ENCODE data around the gene ANKS3.

ANKS3 gene

DNA sequence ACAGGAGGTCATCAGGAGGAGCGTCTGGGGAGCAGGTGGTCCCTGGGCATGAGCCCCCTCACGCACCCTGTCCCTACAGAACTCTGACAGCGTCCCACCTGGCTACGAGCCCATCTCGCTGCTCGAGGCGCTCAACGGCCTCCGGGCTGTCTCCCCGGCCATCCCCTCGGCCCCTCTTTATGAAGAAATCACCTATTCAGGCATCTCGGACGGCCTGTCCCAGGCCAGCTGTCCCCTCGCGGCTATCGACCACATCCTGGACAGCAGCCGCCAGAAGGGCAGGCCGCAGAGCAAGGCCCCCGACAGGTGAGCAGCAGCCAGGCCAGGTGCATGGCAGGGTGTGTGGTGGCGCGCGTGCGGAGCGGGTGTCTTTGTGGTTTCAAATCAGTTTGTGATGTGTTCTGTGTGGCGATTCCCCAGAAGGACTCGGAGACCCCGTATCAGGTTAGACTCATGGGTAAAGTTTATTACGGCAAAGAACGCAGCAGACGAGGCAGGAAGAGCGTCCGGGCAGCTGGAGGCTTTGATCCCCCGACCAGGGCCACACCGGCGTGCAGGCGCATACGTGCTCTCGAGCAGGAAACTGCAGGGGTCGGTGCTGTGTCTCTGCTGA, 52.5 kb downstream of the ANKS3 start:
- H3K4me3 ChIP-seq (ENCODE audit: insufficient read depth, low read length, poor library complexity, severe bottlenecking), result no peak overlapping the region
- no peaks in the 10 kb centered on the region for H3F3A ChIP-seq (ENCODE audit: insufficient read depth)
- H4K20me1 ChIP-seq (ENCODE audit: low read depth, low read length), result no peaks in the 10 kb centered on the region
- H3K36me3 ChIP-seq (ENCODE audit: low read length), result no peaks in the 10 kb centered on the region
- H3K27ac ChIP-seq (ENCODE audit: low read depth, low read length), result no peak overlapping the region
- no peaks in the 10 kb centered on the region for H3K79me2 ChIP-seq (ENCODE audit: insufficient read depth, low read length)
- no peak overlapping the region for H3K4me2 ChIP-seq (ENCODE audit: low read depth, low read length, poor library complexity, severe bottlenecking)
- H2AFZ ChIP-seq (ENCODE audit: low read depth, low read length, severe bottlenecking), result no peak overlapping the region
- H3K9me3 ChIP-seq (ENCODE audit: insufficient read depth, low read length), result no peaks in the 10 kb centered on the region
- H3K9me2 ChIP-seq (replicated peaks; ENCODE audit: insufficient read depth, low read length), result no peaks in the 10 kb centered on the region
- no peak overlapping the region for H3K9ac ChIP-seq (ENCODE audit: low read length)
- no peak for TF ChIP-seq EZH2phosphoT487 (conservative IDR thresholded peaks at IDR 0.05; ENCODE audit: low read length)
- TF ChIP-seq, protein P1, sequence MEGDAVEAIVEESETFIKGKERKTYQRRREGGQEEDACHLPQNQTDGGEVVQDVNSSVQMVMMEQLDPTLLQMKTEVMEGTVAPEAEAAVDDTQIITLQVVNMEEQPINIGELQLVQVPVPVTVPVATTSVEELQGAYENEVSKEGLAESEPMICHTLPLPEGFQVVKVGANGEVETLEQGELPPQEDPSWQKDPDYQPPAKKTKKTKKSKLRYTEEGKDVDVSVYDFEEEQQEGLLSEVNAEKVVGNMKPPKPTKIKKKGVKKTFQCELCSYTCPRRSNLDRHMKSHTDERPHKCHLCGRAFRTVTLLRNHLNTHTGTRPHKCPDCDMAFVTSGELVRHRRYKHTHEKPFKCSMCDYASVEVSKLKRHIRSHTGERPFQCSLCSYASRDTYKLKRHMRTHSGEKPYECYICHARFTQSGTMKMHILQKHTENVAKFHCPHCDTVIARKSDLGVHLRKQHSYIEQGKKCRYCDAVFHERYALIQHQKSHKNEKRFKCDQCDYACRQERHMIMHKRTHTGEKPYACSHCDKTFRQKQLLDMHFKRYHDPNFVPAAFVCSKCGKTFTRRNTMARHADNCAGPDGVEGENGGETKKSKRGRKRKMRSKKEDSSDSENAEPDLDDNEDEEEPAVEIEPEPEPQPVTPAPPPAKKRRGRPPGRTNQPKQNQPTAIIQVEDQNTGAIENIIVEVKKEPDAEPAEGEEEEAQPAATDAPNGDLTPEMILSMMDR (IDR thresholded peaks at IDR 0.05; ENCODE audit: insufficient read depth, low read length, poor library complexity, severe bottlenecking), result no peak
- H3K27me3 ChIP-seq (ENCODE audit: low read length), result no peaks in the 10 kb centered on the region

GRCh38 chr16:4680673-4681470, 53.2 kb downstream of the ANKS3 start:
- TF ChIP-seq, protein P1 (IDR thresholded peaks at IDR 0.05; ENCODE audit: insufficient read depth, low read length, poor library complexity, severe bottlenecking), result no peak
- no peak for TF ChIP-seq EZH2phosphoT487 (conservative IDR thresholded peaks at IDR 0.05; ENCODE audit: low read length)
- Histone ChIP-seq H2AFZ (ENCODE audit: low read depth, low read length, severe bottlenecking) (no peak overlapping the region), H3K27me3 (ENCODE audit: low read length) (no peaks in the 10 kb centered on the region), H3K27ac (ENCODE audit: low read depth, low read length) (no peak overlapping the region), H3F3A (ENCODE audit: insufficient read depth) (no peaks in the 10 kb centered on the region), H3K79me2 (ENCODE audit: insufficient read depth, low read length) (no peaks in the 10 kb centered on the region), H3K4me2 (ENCODE audit: low read depth, low read length, poor library complexity, severe bottlenecking) (no peak overlapping the region), H3K36me3 (ENCODE audit: low read length) (no peaks in the 10 kb centered on the region), H3K9ac (ENCODE audit: low read length) (no peak overlapping the region), H3K9me3 (ENCODE audit: insufficient read depth, low read length) (no peaks in the 10 kb centered on the region), H3K4me3 (ENCODE audit: insufficient read depth, low read length, poor library complexity, severe bottlenecking) (no peak overlapping the region), H3K9me2 (replicated peaks; ENCODE audit: insufficient read depth, low read length) (no peaks in the 10 kb centered on the region), H4K20me1 (ENCODE audit: low read depth, low read length) (no peaks in the 10 kb centered on the region)

DNA sequence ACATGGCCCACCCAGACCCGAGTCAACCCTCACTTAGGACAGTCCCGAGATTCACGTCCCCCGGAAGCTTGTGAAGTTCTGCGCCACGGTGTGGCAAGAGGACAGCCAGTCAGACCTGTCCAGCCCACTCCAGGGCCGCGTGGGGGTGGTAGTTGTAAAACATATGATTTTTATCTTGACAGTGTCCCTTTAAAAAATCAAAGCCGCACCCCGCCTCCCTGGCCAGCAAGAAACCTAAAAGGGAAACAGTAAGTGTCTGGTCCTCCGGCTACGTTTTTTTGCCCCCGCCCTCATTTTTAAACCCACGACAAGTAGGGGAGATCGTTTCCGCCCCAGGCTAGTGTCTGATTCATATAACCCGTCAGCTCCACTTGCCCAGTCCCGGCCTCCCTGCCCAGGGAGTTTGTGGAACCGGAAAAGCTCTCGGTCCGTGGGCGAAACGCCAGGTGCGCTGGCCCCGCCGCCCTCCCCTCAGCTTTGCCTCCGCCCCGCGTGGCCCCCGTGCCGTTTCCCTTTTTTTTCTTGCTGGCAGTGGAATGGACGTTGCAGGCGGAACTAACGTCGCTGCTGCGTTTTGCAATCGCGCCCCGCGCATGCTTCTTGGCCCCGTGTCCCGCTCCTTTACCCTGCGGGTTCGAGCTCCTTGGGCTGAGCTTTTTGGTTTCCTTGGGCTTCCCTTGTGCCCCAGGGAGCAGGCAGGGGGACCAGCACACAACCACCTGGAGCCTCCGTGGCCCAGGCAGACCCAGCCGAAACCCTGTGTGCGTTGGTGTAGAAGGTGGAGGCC, 54.0 kb downstream of the ANKS3 start:
- no peak overlapping the region for H3K9ac ChIP-seq (ENCODE audit: low read length)
- no peaks in the 10 kb centered on the region for H3K9me2 ChIP-seq (replicated peaks; ENCODE audit: insufficient read depth, low read length)
- H2AFZ ChIP-seq (ENCODE audit: low read depth, low read length, severe bottlenecking), result no peak overlapping the region
- no peaks in the 10 kb centered on the region for H3K36me3 ChIP-seq (ENCODE audit: low read length)
- no peaks in the 10 kb centered on the region for H3K9me3 ChIP-seq (ENCODE audit: insufficient read depth, low read length)
- no peak overlapping the region for H3K4me3 ChIP-seq (ENCODE audit: insufficient read depth, low read length, poor library complexity, severe bottlenecking)
- no peak overlapping the region for H3K4me2 ChIP-seq (ENCODE audit: low read depth, low read length, poor library complexity, severe bottlenecking)
- TF ChIP-seq, protein P1 (IDR thresholded peaks at IDR 0.05; ENCODE audit: insufficient read depth, low read length, poor library complexity, severe bottlenecking), result no peak
- TF ChIP-seq EZH2phosphoT487 (conservative IDR thresholded peaks at IDR 0.05; ENCODE audit: low read length), result no peak
- H4K20me1 ChIP-seq (ENCODE audit: low read depth, low read length), result no peaks in the 10 kb centered on the region
- no peaks in the 10 kb centered on the region for H3K79me2 ChIP-seq (ENCODE audit: insufficient read depth, low read length)
- no peaks in the 10 kb centered on the region for H3K27me3 ChIP-seq (ENCODE audit: low read length)
- H3K27ac ChIP-seq (ENCODE audit: low read depth, low read length), result no peak overlapping the region
- H3F3A ChIP-seq (ENCODE audit: insufficient read depth), result no peaks in the 10 kb centered on the region

Data from SU-DHL-6 (cell line).